Measurements from ENCODE around the gene CHRNB1.

GRCh38 chr17:7477392-7478275, 32.8 kb downstream of the CHRNB1 start:
- TF ChIP-seq CTCF (conservative IDR thresholded peaks at IDR 0.05; ENCODE audit: low read length) (no peak), EZH2phosphoT487 (IDR thresholded peaks at IDR 0.05; ENCODE audit: borderline replicate concordance, low read depth, low read length) (no peak)

Data from OCI-LY7 (cell line).